ENCODE results near the gene EFCAB13. TPM values are rescaled to one million over a fixed set of nuclear protein-coding genes. Genes with fewer than 3 reads are reported as not detected.
A peak's percentile ranks its signal among the peaks of the same experiment; 100 is the strongest.

EFCAB13 gene
- total and polyA plus RNA-seq, 2 of the 4 experiments (the other 2 are of a cell fraction), result 0.77 to 1.4 TPM

DNA sequence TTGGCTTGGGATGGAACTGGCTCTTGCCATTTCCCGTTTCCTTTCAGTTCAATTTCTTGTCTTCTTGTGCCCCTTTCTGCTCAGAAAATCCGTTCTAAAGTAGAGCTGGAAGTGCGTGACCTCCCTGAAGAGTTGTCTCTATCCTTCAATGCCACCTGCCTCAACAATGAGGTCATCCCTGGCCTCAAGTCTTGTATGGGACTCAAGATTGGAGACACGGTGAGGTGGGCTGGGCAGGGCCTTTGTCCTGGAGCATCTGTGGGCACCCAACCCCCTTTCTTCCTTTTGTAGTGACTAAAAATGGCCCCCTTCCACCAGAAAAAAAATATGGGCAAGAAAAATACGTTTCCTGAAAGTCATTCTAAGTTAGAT lies 32.9 kb upstream of the EFCAB13 start:
- Histone ChIP-seq H2AK9ac (replicated peaks; ENCODE audit: low read depth, low read length, poor library complexity) (no peak overlapping the region), H3K14ac (replicated peaks; ENCODE audit: low read depth, low read length) (0 out of 2 replicates have a peak overlapping the region, but pooled peaks have one; percentile 18), H4K91ac (ENCODE audit: insufficient read depth, low read depth, low read length) (no peak overlapping the region; the same call in none of the 2 replicates), H2BK5ac (ENCODE audit: low read depth, low read length, poor library complexity, severe bottlenecking) (no peak overlapping the region), H3K9me3 (ENCODE audit: control insufficient read depth, insufficient read depth, low read length) (no peaks in the 10 kb centered on the region), H3K27me3 (ENCODE audit: control insufficient read depth, insufficient read depth, low read length) (no peaks in the 10 kb centered on the region), H2BK15ac (ENCODE audit: low read depth, low read length) (peak overlapping the region; percentile 2; the same call in 1 of the 3 replicates), H3K18ac (ENCODE audit: low read depth, low read length) (no peak overlapping the region), H3K4me2 (ENCODE audit: low read depth, low read length) (no peak overlapping the region), H4K5ac (ENCODE audit: low read depth, low read length) (no peak overlapping the region), H3K4me1 (ENCODE audit: control insufficient read depth, insufficient read depth, low read length) (peaks cover 15% of the 10 kb centered on the region), H3K56ac (ENCODE audit: extremely low read depth, insufficient read depth, low read length) (no peak overlapping the region), H3K9me1 (ENCODE audit: insufficient read depth, low read length) (peaks cover 25% of the 10 kb centered on the region), H3K4me3 (ENCODE audit: insufficient read depth, low read depth, low read length) (no peak overlapping the region), H4K8ac (ENCODE audit: low read depth in 2 of 2, low read length in 2 of 2) (no peak overlapping the region), H2AFZ (replicated peaks; ENCODE audit: low read length, poor library complexity) (no peak overlapping the region), H2BK20ac (ENCODE audit: low read depth, low read length) (0 out of 2 replicates have a peak overlapping the region, but pooled peaks have one; percentile 10), H3K23ac (ENCODE audit: low read depth, low read length) (no peak overlapping the region), H2AK5ac (ENCODE audit: low read depth, low read length) (peak overlapping the region; percentile 72; the same call in 1 of the 2 replicates), H3K36me3 (ENCODE audit: control insufficient read depth, insufficient read depth, low read length) (peaks cover 54% of the 10 kb centered on the region), H4K20me1 (ENCODE audit: insufficient read depth, low read length) (no peaks in the 10 kb centered on the region), H3K27ac (ENCODE audit: insufficient read depth, low read length) (no peak overlapping the region), H3K9ac (ENCODE audit: low read depth, low read length) (no peak overlapping the region), H3K79me1 (ENCODE audit: low read depth in 1 of 2, low read length in 2 of 2) (peaks cover 4 to 17% of the 10 kb centered on the region in 2 experiments; a peak in 3 of 4 replicates), H3K4ac (ENCODE audit: low read depth, low read length) (peak overlapping the region; percentile 15; the same call in 1 of the 2 replicates), H2BK120ac (ENCODE audit: low read depth, low read length) (no peak overlapping the region)
- TF ChIP-seq RFX5 (IDR thresholded peaks at IDR 0.05; ENCODE audit: low read depth, low read length) (no peak), CEBPB (IDR thresholded peaks at IDR 0.05; ENCODE audit: low read depth, low read length) (no peak), MAFK (IDR thresholded peaks at IDR 0.05; ENCODE audit: low read depth, low read length) (no peak), SMC3 (IDR thresholded peaks at IDR 0.05; ENCODE audit: low read depth, low read length) (no peak), RCOR1 (IDR thresholded peaks at IDR 0.05; ENCODE audit: insufficient replicate concordance, low read length) (no peak), POLR2A (IDR thresholded peaks at IDR 0.05; ENCODE audit: low read depth, low read length) (no peak), CHD1 (IDR thresholded peaks at IDR 0.05; ENCODE audit: low read depth, low read length) (no peak), MAZ (IDR thresholded peaks at IDR 0.05; ENCODE audit: borderline replicate concordance, low read depth, low read length) (no peak)
- TF ChIP-seq, protein P1, sequence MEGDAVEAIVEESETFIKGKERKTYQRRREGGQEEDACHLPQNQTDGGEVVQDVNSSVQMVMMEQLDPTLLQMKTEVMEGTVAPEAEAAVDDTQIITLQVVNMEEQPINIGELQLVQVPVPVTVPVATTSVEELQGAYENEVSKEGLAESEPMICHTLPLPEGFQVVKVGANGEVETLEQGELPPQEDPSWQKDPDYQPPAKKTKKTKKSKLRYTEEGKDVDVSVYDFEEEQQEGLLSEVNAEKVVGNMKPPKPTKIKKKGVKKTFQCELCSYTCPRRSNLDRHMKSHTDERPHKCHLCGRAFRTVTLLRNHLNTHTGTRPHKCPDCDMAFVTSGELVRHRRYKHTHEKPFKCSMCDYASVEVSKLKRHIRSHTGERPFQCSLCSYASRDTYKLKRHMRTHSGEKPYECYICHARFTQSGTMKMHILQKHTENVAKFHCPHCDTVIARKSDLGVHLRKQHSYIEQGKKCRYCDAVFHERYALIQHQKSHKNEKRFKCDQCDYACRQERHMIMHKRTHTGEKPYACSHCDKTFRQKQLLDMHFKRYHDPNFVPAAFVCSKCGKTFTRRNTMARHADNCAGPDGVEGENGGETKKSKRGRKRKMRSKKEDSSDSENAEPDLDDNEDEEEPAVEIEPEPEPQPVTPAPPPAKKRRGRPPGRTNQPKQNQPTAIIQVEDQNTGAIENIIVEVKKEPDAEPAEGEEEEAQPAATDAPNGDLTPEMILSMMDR (conservative IDR thresholded peaks at IDR 0.05; ENCODE audit: low read depth, low read length), result no peak
- 67% methylated on average over 1 of the region's 5 CpGs; no CpG with 5 or more reads in 1 of the 2 experiments for WGBS, 2 experiments (ENCODE audit: extremely low coverage in 2 of 2, insufficient read length in 1 of 2)
- ATAC-seq (ENCODE audit: low read depth) (no peak), DNase-seq (no peak)
- intact Hi-C loops (cut with micrococcal nuclease) (no loop called here), dilution Hi-C loops (cut with HindIII; ENCODE audit: low sequenced_read_pairs, unreplicated experiment) (no loop called here), in situ Hi-C loops (cut with MboI; ENCODE audit: low sequenced_read_pairs) (no loop called here)
- no TSS peak for BruUV-seq (replicated peaks)
- ChIA-PET CTCF (no interaction called here), POLR2A (ENCODE audit: unreplicated experiment) (no interaction called here)

All from IMR-90 (cell line).